8988T (cell line): ENCODE data around the gene ZNF865.

Experiments
- DNase-seq: peaks from one replicate; pipeline ENCODE4 v3.0.0; 2011

The ZNF865 gene

DNA sequence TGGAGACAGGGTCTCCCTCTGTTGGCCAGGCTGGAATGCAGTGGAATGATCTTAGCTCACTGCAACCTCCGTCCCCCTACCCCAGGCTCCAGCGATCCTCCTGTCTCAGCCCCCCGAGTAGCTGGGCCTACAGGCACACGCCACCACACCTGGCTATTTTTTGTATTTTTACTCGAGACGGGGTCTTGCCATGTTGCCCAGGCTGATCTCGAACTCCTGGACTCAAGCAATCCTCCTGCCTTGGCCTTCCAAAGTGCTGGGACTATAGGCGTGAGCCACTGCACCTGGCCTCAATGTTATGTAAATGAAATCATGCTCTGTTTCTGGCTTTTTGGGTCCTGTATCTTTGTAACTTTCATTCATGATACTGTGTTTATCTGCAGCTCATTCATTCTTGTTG lies 16.7 kb upstream of the ZNF865 start:
- no peak for DNase-seq

DNA sequence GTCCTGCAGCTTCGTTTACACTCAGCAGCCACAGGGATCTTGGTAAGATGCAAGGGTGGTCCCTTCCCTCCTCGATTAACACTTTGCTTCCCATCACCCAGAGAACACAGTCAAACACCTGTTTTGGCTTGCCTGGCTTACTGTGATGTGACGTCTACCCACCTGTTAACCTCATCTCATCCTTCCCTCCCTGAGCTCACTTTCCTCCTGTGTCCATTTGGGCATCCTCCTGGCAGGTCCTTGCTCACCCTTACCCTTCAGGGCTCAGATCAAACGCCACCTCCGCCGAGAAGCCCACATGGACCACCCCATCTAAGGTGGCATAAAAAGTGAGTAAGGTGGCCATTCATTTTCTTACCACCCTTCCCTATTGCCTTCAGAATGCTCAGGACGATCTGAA lies 15.3 kb upstream of the ZNF865 start:
- no peak for DNase-seq

DNA sequence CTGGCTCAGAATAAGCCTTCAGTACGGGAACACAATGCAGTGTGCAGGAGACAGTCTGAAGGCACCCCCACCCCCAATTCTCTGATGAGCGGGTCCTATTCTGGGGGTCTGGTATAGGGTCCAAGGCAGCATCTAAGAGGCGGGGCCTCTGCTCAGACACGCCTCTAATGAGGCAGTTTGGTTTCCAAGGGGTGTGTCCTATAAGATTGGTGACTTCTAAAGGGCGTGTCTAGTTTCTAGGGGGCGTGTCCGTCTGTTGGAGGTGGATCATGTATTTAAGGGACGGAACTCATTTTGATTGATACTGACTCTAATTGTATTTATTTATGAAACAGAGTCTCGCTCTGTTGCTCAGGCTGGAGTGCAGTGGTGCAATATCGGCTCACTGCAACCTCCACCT lies 14.8 kb upstream of the ZNF865 start:
- no peak for DNase-seq

DNA sequence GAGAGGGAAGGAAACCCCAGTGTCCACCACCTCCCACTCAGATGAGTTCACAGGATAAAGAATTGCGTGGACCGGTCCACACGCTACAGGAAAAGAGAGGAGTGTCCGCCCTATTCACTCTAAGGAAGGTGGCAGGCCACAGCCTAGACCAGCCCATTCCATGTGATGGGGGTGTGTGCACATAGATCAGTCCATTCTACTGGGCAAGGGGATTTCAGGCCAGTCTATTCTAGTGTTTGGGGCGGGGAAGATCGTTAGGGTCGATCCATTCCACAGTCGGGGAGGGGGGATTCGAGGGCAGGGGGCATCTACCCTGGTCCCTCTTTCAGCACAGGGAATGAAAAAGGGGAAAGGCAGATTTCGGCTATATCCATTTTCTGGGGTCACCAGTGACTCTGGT lies 13.9 kb upstream of the ZNF865 start:
- DNase-seq, result no peak

DNA sequence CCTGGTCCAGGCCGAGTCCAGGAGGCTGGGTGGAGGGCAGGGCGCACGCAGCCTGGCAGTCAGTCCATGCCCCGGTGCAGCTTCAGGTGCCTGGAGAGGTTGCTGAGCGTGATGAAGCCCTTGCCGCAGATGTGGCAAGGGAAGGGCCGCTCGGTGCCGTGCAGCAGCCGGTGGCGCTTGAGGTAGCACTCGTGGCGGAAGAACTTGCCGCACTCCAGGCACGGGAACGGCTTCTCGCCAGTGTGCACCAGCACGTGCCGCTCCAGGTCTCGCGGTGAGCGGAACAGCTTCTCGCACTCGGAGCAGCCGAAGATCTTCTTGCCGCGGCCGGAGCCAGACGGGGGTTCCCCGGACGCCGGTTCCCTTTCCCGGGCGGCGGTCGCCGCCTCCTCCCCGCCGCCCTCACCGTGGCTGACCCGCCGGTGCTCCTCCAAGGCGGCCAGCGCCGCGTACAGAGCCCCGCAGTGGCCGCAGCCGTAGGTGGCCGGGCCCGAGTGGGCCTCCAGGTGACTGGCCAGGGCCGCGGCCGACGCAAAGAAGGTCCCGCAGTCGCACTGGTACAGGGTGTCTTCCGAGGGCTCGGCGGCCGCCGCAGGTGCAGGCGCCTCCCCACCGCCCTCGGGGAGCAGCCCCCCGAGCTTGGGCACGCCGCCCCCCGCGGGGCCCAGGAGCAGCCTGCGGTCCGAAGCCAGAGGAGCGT lies 12.9 kb upstream of the ZNF865 start:
- no peak for DNase-seq

DNA sequence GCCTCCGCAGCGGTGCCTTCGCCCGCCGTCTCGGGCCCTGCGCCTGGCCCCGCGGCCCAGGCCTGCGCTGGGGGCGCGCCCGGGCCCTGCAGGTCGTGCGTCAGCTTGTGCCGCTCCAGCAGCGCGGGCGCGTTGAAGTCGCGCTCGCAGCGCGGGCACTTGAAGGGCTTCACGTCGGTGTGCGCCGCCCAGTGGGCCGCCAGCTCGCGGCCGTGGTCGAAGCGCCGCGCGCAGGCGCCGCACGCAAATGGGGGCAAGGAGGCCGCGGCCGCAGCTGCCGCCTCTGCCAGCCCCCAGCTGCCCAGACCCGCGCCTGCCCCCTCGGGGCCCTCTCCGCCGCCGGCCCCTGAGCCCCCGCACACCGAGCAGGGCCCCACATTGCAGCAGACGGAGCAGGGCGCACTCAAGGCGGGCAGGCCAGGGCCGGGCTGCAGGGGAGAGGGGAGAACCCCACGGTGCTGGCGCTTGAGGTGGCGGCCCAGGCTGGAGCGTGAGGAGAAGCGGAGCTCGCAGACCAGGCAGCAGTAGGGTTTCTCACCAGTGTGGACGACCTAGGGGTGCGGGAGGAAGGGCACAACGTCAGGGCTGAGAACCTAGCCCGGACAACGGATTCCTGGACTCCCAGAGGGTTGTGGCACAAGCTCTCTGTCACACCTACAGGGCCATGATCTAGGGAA lies 12.2 kb upstream of the ZNF865 start:
- DNase-seq, result no peak

DNA sequence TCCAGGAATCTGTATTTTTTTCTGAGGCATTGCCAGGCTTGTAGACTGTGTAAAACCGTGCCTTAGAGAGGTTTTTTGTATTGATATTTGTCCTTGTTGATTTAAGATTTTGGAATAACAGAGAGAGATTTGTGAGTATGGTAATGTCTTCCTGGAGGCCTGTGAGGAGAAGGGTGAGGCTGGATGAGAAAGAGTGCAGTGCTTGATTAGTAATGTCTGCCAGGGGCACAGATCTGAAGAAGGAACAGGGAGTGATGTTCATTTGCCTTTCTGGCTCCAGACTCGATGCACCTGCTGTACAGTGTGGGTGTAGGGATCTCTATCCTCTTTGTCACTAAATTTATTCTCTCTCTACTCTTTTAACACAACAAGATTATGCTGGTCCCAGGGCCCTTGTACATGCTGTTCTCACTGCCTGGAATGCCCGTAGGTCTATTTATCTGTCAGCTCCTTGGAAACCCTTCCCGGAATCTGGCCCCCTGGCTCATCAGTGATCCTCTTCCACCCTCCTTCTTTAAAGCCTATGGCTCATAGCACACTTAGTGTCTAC lies 10.4 kb upstream of the ZNF865 start:
- DNase-seq, result no peak

DNA sequence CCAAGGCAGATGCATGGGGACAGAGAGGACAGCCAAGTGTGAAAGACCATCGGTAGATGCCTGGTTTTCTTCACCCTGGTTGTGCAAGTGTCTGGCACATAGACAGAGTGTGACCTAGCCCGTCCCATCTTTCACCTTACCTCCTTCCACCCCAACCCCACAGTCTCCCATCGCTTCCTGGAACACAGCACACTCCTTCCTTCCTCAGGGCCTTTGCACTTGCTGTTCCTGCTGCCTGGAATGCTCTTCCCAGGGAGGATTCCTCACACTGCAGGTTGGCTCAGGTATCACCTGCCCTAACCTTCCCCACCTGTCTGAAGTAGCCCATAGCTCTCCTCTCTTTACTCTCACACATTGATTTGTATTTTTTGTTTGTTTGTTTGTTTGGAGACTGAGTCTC lies 9.1 kb upstream of the ZNF865 start:
- no peak for DNase-seq

DNA sequence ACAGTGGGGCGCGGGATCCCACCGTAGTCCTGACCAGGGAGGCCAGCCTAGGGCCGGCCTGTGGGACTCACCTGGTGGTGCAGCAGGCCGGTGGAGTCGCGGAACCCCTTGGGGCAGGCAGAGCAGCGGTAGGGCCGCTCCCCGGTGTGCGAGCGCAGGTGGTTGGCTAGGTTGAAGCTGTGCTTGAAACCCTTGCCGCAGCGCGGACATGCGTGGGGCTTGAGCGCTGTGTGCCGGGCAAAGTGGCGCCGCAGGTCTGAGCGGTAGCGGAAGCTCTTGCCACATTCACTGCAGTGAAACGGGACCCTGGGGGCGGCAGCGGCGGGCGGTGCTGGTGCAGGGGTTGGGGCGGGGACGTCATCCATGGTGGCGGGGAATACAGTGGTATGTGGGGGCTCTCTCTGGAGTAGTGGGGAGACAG lies 7.9 kb upstream of the ZNF865 start:
- no peak for DNase-seq

DNA sequence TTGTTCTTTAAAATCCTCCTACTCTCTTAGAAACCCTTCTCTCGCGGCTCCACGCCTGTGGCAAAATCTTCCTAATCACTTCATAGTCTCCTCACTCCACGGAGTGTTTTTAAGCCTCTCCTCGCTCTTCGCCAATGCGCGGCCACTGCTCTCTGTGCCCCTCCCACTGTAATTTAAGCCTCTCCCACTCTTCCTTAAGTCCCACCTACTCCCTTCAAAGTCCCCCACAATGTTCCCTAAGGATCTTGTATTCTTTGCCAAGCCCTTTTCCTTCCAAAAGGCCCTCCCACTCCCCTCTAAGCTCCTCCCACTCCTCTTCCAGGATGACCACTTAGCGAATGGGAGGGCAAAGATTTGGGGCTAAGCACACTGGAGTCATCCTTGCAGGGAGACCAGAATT lies 7.4 kb upstream of the ZNF865 start:
- DNase-seq, result no peak

DNA sequence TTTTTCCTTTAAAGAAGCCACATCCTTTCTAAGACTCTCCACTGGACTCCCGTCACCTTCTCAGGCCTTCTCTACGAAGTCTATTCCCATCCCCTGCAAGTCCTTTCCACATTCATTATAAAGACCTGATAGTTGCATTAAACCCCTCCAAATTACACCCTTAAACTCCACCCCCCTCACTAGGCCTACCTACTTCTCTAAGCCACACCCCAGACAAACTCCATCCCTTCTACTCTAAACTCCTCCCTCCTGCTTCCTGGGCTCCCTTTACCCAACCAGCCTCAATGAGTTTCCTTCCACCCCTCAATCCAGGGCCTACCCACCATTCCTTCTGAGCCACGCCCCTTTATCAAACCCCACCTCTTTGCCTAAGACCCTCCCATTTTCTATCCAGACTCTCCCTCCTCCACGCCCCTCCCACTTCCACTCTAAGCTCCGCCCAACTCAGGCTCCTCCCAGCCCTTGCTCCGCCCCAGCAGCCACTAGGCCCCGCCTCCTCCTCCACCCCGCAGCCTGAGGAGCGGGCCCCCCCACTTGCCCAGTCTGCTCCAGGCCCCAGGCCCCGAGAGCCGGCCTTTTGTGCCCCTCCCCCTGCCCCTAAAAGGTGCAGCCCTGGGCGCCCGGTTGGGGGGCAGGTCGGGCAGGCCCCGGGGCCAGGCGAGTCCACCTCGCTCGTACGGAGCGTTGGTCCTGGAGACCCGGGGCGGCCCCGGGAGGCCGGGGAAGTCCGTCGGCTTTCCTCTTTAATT lies 6.6 kb upstream of the ZNF865 start:
- DNase-seq, result peak; percentile 64

DNA sequence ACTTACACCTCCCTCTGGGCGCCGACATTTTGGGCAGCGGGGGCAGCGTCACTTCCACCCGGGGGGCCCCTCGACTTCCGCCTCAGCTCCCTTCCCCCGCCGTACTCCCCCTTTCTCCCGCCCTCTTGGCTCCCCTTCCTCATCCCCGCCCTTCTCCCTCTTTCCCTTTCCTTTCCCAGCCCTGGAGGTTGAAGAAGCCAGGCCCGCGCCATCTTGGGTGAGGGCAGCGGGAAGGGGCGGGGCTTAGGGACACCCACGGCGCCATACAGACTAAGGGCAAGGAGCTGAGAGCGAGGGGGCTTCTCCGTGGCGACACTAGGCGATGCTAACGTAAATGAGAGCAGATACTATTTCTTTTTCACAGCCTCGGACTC lies 6.0 kb upstream of the ZNF865 start, which contains the start of gene FIZ1:
TSS of gene FIZ1 (minus strand) at position 50 of the 374 bp plus-strand sequence. CDS start 1,652 bp downstream, outside the sequence.
- DNase-seq, result peak; percentile 78

DNA sequence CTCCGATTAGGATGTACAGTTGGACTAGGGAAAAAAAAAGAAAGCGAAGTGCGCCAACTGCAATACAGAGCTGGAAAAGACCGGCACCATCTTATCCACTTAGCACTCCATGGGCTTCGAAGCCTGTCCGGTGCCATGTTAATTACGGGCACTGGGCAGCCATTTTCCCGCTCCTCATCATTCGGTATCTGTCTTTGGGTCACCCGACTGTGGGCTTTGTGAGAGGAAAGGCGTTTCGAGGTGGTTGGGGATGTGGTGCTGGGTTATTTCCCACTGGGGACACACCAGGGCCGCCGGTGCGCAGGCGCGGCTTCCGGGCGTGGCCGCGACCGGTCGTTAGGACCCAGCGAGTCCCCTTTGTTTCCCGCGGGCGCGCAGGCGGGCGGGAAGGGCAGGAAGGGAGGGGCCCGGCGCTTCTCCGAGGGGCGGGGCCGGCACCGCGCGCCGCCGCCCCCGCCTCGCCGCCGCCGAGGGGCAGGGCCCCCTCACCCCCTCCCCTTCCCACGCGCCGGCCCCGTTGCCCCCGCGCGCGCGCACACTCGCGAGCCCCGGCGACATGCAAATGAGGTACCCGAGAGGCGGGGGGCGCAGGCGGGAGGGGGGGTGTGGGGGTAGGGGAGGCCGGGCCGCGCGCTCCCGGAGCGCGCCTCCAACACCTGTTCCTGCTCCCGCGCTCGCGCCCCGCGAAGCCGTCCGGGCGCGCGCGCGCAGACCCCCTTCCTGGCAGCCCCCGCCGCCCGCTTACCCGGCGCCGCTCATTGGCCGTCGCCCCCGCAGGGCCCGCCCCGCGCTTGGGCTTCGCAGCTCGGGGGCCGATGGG lies 5.4 kb upstream of the ZNF865 start, which contains the start of gene ZNF524:
TSS of gene ZNF524 (plus strand) at position 447 of the 820 bp plus-strand sequence. CDS start 1,825 bp downstream, outside the sequence.
- DNase-seq, result peak; percentile 76

DNA sequence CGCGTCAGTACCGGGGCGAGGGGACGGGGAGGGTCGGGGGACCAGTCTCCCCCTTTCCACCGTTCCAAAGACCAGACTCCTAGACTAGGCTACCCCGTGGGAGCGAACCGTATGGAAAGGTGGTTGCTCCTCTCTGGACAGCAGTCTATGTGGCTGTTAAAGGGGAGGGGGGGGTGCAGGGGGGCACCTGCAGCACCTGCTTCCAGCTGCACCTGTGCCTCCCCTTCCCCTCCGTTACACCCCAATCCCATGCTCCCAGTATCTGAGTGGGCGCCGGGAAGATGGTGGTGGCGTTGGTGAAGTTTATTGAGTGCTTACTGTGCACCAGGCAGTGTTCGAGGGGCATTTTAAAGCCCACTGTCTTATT lies 4.8 kb upstream of the ZNF865 start:
- DNase-seq, result no peak

DNA sequence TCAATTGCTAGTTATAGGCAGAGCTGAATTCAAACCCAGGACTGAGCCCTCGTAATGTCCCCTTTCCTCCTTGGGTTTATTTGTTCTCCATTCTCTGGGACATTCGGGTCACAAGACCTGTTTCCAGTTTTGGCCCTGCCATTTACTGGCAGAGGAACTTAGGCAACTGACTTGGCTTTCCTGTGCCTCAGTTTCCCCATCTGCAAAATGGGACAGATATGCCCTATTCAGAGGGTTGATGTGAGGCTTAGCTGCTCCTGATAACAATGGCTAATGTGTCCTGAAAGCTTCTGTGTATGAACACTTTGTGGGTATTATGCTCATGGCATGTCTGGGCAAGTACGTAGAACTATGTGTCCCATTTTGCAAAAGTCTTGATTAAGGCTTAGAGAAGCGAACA lies 4.4 kb upstream of the ZNF865 start:
- no peak for DNase-seq

DNA sequence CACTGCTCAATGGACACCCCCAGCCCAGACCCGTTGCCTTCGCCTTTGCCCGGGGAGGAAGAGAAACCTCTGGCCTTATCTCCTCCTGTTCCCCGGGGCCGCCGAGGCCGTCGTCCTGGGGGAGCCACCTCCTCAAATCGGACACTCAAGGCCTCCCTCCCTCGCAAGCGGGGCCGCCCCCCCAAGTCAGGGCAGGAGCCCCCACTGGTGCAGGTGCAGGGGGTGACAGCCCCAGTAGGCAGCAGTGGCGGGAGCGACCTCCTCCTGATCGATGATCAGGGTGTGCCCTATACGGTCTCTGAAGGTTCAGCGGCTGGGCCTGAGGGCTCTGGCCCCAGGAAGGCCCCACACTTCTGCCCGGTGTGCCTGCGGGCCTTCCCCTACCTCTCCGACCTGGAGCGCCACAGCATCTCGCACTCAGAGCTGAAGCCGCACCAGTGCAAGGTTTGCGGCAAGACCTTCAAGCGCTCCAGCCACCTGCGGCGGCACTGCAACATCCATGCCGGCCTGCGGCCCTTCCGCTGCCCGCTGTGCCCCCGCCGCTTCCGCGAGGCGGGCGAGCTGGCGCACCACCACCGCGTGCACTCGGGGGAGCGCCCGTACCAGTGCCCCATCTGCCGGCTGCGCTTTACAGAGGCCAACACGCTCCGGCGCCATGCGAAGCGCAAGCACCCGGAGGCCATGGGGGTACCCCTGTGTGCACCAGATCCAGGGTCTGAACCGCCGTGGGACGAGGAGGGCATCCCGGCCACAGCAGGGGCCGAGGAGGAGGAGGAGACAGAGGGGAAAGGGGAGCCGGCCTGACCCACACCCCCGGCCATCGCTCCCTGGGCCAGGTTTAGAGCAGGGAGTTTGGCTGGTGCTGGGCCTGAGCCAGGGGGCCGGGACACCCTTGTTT lies 3.1 kb upstream of the ZNF865 start:
- DNase-seq, result no peak

DNA sequence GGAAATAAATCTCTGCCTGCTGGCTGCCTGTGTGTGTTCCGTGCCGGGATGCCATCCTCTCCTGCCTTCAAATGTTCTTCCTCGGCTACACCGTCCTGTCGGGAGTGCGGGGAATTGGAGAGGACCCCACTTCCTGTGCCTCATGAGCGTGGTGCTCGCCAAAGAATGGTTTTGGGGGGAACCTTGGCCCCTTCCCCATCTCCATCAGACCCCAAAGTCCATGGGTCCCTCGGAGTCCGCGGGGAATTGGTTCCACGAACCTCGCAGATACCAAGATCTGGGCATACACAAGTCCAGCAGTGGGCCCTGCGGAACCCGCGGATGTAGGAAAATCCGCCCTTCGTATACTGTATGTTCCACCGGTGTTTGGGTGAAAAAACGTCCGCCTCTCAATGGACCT lies 2.3 kb upstream of the ZNF865 start:
- no peak for DNase-seq

DNA sequence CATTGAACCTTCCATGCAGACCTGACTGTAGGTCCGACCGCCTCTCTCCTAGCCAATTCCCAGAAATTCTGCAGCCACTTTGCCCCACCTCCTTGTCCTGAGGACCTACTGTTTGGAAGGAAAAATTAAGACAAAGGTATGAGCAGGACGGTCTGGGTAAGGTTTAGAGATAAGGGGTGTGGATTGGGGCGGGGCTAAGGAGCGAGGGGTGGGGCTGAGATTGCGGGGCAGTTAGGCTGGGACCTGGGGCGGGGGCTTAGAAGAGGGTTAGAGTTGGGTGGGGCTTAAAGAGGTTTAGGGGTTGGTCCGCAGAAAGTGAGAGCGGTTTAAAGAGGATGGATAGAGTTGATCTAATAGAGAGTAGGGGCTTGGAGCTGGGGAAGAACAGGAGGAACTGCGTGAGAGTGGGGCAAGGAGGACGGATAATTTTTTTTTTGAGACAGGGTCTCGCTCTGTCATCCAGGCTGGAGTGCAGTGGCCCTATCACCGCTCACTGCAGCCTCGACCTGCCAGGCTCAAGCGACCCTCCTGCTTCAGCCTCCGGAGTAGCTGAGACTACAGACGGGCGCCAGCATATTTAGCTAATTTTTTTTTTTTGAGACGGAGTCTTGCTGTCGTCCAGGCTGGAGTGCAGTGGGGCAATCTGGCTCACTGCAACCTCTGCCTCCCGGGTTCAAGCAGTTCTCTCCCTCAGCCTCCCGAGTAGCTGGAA lies 1.7 kb upstream of the ZNF865 start:
- DNase-seq, result no peak

DNA sequence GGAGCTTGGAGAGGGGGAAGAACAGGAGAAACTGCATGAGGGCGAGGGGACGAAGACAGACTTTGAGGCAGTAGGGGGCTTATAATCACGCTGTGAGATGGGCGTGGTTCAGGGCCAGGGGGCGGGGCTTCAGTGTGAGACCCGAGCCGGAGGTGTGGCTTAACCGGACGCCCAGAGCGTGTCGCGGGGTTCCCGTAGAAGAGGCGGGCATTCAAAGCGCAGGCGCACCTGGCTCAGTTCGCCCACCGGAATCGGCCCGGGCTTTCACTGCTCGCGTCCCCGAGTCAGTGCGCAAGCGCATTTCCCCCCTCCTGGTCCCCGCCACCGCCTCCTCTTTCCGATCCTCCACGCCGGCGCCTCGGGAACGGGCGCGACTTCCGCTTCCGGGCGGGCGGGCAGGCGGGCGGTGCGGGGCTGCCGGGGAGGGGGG lies 225 bp upstream of the ZNF865 start:
- peak; percentile 91 for DNase-seq

DNA sequence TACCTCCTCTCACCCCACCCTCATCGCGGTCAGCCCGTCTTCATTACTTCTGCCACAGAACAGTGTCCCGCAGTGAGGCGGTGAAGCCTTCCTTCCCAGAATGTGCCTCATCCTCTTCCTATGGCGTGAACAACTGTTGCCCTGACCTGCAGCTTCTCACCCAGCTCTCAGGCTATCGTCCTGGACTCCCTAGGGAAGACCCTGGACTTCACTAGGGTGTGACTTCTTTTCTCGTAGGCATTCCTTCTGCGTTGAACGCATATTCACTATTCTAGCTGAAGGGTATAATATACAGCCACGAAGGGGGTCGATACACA lies 982 bp downstream of the ZNF865 start:
- DNase-seq, result no peak

DNA sequence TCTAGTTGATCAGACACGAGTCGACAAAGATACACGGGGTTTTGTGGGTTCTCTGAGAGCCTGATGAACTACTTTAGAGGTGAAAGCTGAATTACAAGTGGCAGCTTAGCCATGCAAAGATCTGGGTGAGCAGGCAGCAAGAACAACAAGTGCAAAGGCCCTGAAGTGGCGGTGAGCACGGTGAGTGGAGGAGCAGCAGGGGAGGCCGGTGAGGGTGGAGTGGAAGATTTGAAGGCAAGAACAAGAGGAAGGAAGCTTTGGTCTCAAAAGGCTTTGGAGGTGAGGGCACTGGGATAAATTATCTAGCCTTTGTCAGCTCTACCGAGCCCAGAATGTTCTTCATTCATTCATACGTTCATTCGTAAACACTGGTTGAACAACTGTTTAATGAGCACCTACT lies 1.4 kb downstream of the ZNF865 start:
- DNase-seq, result no peak
